ENCODE data around the gene BDKRB2.

DNA sequence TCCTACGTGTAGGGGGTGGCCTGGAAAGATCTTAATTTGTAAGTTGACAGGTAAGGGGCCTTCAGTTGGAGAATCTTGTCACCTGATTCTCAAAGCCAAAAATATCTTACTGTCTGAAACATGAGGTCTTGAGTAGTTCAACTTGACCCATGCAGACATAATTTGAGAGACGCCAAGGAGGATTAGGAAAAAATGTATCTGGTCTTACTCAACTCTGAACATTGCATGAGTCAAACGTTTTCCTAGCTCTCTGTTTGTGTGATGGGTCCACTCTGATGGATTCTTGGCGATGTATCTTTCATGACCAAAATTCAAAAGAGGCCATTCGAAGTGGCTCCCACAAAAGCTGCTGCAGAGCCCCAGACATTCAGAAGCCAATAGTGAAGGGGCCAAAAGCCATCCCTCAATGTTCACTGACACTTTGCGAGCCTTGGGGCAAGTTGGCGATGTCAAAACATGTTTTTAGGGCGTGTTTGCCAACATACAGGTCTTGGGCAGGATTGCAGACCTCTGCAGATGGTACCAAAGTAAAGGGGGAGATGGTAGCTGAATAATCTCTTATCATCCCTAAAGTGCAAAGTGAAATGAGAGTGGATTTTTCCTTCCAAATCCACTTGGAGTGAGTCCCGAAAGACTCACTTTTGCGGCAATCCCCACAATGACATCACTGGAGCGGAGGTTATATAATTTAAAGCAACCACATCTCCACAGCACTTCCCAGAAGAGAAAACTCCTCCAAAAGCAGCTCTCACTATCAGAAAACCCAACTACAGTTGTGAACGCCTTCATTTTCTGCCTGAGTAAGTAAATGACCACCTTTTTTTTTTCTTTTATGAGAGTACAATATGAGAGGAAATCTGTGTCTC lies 51.1 kb downstream of the BDKRB2 start, which contains the start of gene BDKRB1:
- TF ChIP-seq, protein P1, sequence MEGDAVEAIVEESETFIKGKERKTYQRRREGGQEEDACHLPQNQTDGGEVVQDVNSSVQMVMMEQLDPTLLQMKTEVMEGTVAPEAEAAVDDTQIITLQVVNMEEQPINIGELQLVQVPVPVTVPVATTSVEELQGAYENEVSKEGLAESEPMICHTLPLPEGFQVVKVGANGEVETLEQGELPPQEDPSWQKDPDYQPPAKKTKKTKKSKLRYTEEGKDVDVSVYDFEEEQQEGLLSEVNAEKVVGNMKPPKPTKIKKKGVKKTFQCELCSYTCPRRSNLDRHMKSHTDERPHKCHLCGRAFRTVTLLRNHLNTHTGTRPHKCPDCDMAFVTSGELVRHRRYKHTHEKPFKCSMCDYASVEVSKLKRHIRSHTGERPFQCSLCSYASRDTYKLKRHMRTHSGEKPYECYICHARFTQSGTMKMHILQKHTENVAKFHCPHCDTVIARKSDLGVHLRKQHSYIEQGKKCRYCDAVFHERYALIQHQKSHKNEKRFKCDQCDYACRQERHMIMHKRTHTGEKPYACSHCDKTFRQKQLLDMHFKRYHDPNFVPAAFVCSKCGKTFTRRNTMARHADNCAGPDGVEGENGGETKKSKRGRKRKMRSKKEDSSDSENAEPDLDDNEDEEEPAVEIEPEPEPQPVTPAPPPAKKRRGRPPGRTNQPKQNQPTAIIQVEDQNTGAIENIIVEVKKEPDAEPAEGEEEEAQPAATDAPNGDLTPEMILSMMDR (IDR thresholded peaks at IDR 0.05) = no peak
- no peak for TF ChIP-seq POLR2A (IDR thresholded peaks at IDR 0.05)

Measured in adrenal gland (tissue), 5 donors.